Peyer's patch (tissue), 4 donors: ENCODE data around the gene ANKLE1. TPM values are rescaled to one million over a fixed set of nuclear protein-coding genes. Genes with fewer than 3 reads are reported as not detected.

ENCODE experiments used
- DNase-seq, 3 donors: peaks; one replicate each; pipeline ENCODE4 v3.0.0-alpha.2; 2017 to 2019
- H3K27ac ChIP-seq, 4 donors: fragments of 200-600 bp; sonication (generic); one replicate each; pipeline ENCODE4 v1.5.1; 2016 to 2019
- H3K27me3 ChIP-seq, 2 donors: fragments of 200-600 bp; sonication (generic); one replicate each; pipeline ENCODE4 v1.5.1; 2019
- H3K36me3 ChIP-seq, 3 donors: fragments of 200-600 bp; sonication (generic); one replicate each; pipeline ENCODE4 v1.5.1; 2016 to 2019
- H3K4me1 ChIP-seq, 4 donors: fragments of 200-600 bp; sonication (generic); one replicate each; pipeline ENCODE4 v1.5.1; 2016 to 2019
- H3K4me3 ChIP-seq, 4 donors: fragments of 200-600 bp; sonication (generic); 1 replicate in 3 of 4; 2 replicates in 1 of 4; pipeline ENCODE4 v1.5.1; 2016 to 2019; ENCODE audit warnings: mild to moderate bottlenecking in 1 of 4
- H3K9me3 ChIP-seq, 4 donors: fragments of 200-600 bp; sonication (generic); one replicate each; pipeline ENCODE4 v1.5.1; 2016 to 2019; ENCODE audit warnings: mild to moderate bottlenecking in 1 of 4
- CTCF ChIP-seq, 6 experiments: fragments of 450-650 bp in 4 of 6; fragments of 200-600 bp in 2 of 6; sonication (generic) in 1 of 6; IDR thresholded peaks; one replicate each; pipeline ENCODE4 v1.5.1; 2017 to 2019; ENCODE audit warnings: antibody characterized with exemption in 6 of 6, mild to moderate bottlenecking in 3 of 6, moderate library complexity in 1 of 6
- POLR2A ChIP-seq, 2 donors: fragments of 450-650 bp; IDR thresholded peaks; one replicate each; pipeline ENCODE4 v1.5.1; 2017; ENCODE audit warnings: antibody characterized with exemption in 2 of 2, mild to moderate bottlenecking in 2 of 2, moderate library complexity in 2 of 2
- total RNA-seq, 4 donors: library from RNA; depleted of rRNA; stranded (reverse); fragments of >200 nt; gene quantifications; one replicate each; pipeline ENCODE4 v1.1.0, GENCODE V29; 2016

The ANKLE1 gene
- total RNA-seq, 4 donors from 2014 or later = 0.18 to 1.3 (median 0.95) TPM; not detected in 1

- H3K27ac ChIP-seq = no peak overlapping the region
- DNase-seq = no peak
- H3K27me3 ChIP-seq = no peaks in the 10 kb centered on the region
- peaks cover 0 to 4% (median 2%) of the 10 kb centered on the region in 4 donors for H3K4me1 ChIP-seq
- no peak overlapping the region for H3K4me3 ChIP-seq
- no peaks in the 10 kb centered on the region for H3K9me3 ChIP-seq
- peaks cover 0 to 7% (median 0%) of the 10 kb centered on the region in 3 donors for H3K36me3 ChIP-seq
- TF ChIP-seq POLR2A (IDR thresholded peaks at IDR 0.05) = no peak
These were observed 14.6 kb downstream of the ANKLE1 start for GRCh38 chr19:17296273-17296672.

GRCh38 chr19:17296976-17297375, 15.3 kb downstream of the ANKLE1 start:
- H3K36me3 ChIP-seq = peaks cover 0 to 7% (median 0%) of the 10 kb centered on the region in 3 donors
- no peak for DNase-seq
- peaks cover 0 to 3% (median 1%) of the 10 kb centered on the region in 4 donors for H3K4me1 ChIP-seq
- H3K27me3 ChIP-seq = no peaks in the 10 kb centered on the region
- no peaks in the 10 kb centered on the region for H3K9me3 ChIP-seq
- H3K27ac ChIP-seq = no peak overlapping the region
- TF ChIP-seq CTCF (IDR thresholded peaks at IDR 0.05) (no peak), POLR2A (IDR thresholded peaks at IDR 0.05) (no peak)
- H3K4me3 ChIP-seq = no peak overlapping the region

- peaks cover 0 to 28% (median 5%) of the 10 kb centered on the region in 4 donors for H3K4me1 ChIP-seq
- H3K9me3 ChIP-seq = no peaks in the 10 kb centered on the region
- H3K4me3 ChIP-seq = no peak overlapping the region
- DNase-seq = no peak
- no peak overlapping the region for H3K27ac ChIP-seq
- TF ChIP-seq CTCF (IDR thresholded peaks at IDR 0.05) (no peak), POLR2A (IDR thresholded peaks at IDR 0.05) (no peak)
- H3K27me3 ChIP-seq = no peaks in the 10 kb centered on the region
- peaks cover 0 to 7% (median 0%) of the 10 kb centered on the region in 3 donors for H3K36me3 ChIP-seq
These were observed 19.4 kb downstream of the ANKLE1 start for GRCh38 chr19:17300992-17301619.

- Histone ChIP-seq H3K27me3 (no peaks in the 10 kb centered on the region), H3K27ac (peak overlapping the region; percentile 47 to 91 (median 65)), H3K36me3 (peaks cover 0 to 7% (median 0%) of the 10 kb centered on the region in 3 donors), H3K9me3 (no peaks in the 10 kb centered on the region), H3K4me3 (peak overlapping the region; percentile 61 to 91 (median 78)), H3K4me1 (peaks cover 0 to 43% (median 7%) of the 10 kb centered on the region in 4 donors)
- peak in 1 of 3 donors; percentile 20 for DNase-seq
- TF ChIP-seq POLR2A (IDR thresholded peaks at IDR 0.05) (no peak), CTCF (IDR thresholded peaks at IDR 0.05) (no peak)
These were observed 20.9 kb downstream of the ANKLE1 start for GRCh38 chr19:17302391-17303166.

GRCh38 chr19:17303167-17303939, 21.7 kb downstream of the ANKLE1 start, which contains the start of gene ABHD8:
Gene ABHD8 (minus strand): TSS chr19:17303425. CDS start chr19:17301616, 1,809 bp downstream.
- H3K4me1 ChIP-seq = peaks cover 0 to 47% (median 7%) of the 10 kb centered on the region in 4 donors
- TF ChIP-seq CTCF (IDR thresholded peaks at IDR 0.05) (peak; percentile 47 to 82 (median 71)), POLR2A (IDR thresholded peaks at IDR 0.05) (no peak)

More at GRCh38 chr19:17303167-17303939, 21.7 kb downstream of the ANKLE1 start, which contains the start of gene ABHD8:
- Histone ChIP-seq H3K36me3 (peaks cover 0 to 7% (median 0%) of the 10 kb centered on the region in 3 donors), H3K27ac (peak within 1 kb of the TSS; percentile 47 to 91 (median 65)), H3K27me3 (no peaks in the 10 kb centered on the region), H3K9me3 (no peaks in the 10 kb centered on the region), H3K4me3 (peak within 1 kb of the TSS; percentile 61 to 91 (median 78))
- DNase-seq = peak; percentile 94 to 98 (median 94)
